Stimulated activated CD8-positive, alpha-beta memory T cell treated with anti-CD3 and anti-CD28 coated beads, Interleukin-15, amount 100 ng/mL, for 48 hours (primary cell): ENCODE data around the gene ARMH3.
"Not testable (repeated sequence)": the region's sequence is repeated elsewhere in the genome, so short reads cannot be mapped to it uniquely, and the experiment has no call there.

Experiments
- DNase-seq, 2 donors: peaks; one replicate each; pipeline ENCODE4 v3.0.0-alpha.2; 2020; ENCODE audit warnings: low read depth in 2 of 2

ARMH3 gene

GRCh38 chr10:102045292-102045691 is 10.7 kb downstream of the ARMH3 start:
- DNase-seq = no peak

DNA sequence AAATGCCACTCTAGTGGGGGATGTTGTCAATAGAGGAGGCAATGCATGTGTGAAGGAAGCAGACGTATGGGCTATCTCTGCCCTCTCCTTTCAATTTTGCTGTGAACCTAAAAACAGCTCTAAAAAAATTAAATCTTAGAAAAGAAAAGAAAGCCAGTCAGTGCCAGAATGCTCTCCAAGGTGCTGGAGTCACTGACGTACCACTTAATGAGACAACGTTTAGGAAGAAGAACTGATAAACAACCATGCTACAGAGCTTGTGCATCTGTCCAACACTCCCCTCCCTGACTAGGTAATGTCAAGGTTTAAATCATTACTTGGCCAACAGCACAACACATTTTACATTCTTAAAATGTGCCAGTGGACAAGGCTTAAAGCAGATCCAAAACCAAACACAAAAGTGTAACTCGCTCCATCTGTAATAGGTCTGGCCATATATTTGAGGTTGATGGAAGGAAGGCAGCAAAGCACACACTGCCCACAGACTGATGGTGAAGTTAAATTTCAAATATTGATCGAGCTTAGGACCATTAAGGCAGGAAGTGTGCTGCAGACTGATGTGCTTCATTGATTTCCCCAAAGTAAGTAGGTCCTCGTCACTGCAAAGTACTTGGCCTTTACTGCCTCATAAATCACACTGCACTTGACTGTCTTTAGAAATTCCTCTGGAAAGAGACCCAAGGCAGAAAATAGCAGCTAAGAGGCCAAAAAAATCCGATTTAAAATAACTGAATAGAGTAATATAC is 15.5 kb downstream of the ARMH3 start:
- no peak for DNase-seq

- DNase-seq = no peak
These were observed 17.6 kb downstream of the ARMH3 start for GRCh38 chr10:102038410-102038809.

DNA sequence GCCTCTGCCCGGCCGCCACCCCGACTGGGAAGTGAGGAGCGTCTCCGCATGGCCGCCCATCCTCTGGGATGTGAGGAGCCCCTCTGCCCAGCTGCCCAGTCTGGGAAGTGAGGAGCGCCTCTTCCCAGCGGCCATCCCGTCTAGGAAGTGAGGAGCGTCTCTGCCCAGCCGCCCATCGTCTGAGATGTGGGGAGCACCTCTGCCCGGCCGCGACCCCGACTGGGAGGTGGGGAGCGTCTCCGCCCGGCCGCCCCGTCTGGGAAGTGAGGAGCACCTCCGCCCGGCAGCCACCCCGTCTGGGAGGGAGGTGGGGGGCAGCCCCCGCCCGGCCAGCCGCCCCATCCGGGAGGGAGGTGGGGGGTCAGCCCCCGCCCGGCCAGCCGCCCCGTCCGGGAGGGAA is 20.2 kb downstream of the ARMH3 start:
- DNase-seq = not testable (repeated sequence)

DNA sequence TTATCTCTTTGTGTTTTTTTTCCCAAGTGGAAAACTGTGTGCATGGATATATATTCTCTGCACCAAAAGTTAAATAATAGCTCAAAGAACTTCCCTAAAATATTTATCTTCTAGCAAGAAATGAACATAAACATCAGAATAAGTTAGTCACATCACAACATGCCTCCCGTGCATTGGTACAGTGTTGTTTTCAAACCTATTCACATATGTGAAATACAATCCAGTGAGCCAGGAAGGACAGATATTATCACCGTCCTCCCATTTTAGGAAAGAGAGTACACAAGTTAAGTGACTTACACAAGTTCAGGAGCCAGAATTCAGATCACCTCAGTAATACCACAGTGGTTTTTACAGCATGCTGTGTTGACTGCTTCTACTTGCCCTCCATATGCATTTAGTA is 22.2 kb downstream of the ARMH3 start:
- DNase-seq = no peak

GRCh38 chr10:102027261-102027660 is 28.7 kb downstream of the ARMH3 start:
- DNase-seq = no peak

GRCh38 chr10:102024799-102025198 is 31.2 kb downstream of the ARMH3 start:
- no peak for DNase-seq

- no peak for DNase-seq
These were observed 35.0 kb downstream of the ARMH3 start for GRCh38 chr10:102020938-102021337.

DNA sequence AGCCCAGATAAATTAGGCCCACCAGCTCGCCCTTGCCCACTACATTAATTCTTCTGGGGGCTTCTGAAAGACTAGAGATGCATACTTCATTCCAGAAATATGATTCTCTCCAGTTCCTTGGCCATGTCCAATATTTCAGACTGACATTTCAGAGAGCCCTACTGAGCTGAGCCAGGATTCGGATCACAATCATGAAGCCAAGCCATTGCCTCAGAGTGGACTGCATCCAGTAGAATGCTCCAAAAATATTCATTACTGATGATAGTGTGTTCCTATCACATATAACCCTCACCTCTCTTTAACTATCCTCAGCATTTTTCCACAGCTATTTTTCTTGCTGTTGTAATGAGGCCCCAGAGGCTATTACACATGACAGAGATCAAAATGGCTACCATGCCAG is 38.7 kb downstream of the ARMH3 start:
- no peak for DNase-seq

DNA sequence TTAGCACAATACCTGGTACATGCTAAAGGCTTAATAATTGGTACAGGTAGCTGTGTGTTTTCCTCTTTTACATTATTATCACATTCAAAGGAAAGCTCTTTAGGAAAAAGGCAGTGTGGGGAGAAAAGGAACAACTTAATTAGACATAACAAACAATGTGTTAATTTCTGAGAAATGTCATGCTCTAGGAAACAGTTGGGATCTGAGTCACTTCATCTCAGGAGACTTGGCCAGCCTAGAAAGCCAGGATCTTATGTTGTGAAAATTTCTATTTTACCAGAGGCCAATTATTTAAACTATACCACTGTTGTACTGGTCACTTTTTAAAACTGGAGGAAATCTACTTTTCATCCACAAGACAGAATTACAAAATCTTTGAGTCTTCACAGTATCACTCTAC is 39.6 kb downstream of the ARMH3 start:
- DNase-seq = no peak

DNA sequence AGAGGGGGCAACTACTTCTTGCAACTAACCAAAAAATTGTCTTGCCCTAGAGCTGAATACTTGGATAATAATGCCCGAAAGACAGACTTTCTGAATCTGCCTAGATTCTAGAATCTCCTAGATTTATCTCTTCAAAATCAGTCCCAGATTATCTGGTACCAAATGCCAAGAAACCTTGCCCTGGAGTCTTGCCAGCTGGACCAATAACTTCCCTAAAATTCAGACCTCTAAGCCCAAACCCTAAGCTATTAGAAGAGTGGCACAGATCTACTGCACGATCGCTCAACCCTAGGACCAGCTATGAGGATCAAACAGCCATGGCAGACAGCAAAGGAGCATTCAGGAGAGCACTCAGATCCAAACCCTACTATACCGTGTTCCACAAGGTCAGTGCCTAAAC is 45.0 kb downstream of the ARMH3 start:
- DNase-seq = no peak

GRCh38 chr10:102009801-102010425 is 46.1 kb downstream of the ARMH3 start:
- peak in 1 of 2 donors; percentile 7 for DNase-seq

GRCh38 chr10:102007796-102008195 is 48.2 kb downstream of the ARMH3 start:
- DNase-seq = no peak

GRCh38 chr10:102007031-102007430 is 48.9 kb downstream of the ARMH3 start:
- not testable (repeated sequence) for DNase-seq

- no peak for DNase-seq
These were observed 51.6 kb downstream of the ARMH3 start for GRCh38 chr10:102004376-102004775.

DNA sequence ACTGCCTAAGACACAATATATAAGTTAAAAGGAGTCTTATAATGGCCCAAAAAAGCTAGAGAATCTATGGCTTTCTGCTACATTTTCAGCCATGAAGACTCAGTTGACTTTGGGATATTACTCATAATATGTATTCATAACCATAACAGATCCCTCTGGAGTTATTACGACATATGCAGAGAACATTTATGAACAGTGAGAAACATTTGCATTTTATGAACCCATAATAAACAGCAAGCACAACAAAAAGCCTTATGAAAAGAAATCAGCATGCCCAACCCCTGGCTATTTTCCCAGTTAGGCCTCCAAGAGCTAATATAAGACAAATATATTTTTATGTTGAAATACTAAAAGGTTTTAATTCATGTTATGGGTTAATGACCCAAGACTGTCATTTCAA is 52.4 kb downstream of the ARMH3 start:
- DNase-seq = no peak

- DNase-seq = no peak
These were observed 54.4 kb downstream of the ARMH3 start for GRCh38 chr10:102001435-102002068.

GRCh38 chr10:101997803-101998202 is 58.2 kb downstream of the ARMH3 start:
- no peak for DNase-seq

GRCh38 chr10:101995451-101996063 is 60.4 kb downstream of the ARMH3 start:
- DNase-seq = no peak

DNA sequence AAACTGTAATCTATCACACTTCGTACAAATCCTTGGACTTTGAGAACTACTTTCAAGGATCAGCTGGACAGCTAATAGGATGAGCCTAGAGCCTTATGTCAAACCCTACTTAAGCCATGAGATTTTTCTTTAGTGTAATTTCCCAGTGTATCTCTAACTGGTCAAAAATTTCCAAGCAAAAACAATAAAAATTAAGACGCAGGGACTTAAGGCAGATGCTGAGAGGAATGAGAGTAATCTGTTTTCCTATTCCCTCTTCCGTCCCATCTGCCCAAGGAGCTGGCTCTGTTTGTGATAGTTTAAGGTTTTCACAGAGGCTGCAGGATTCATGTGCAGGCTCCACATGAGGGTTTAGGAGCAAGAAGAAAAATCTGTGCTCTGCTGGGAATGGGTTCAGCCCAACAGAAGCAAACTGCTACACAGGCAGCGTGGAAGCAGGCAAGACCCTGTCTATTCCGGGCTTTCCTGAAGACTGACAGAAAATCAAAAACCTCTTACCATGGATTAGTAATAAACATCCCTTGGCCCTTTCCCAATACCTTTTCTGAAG is 62.2 kb downstream of the ARMH3 start:
- DNase-seq = no peak

- no peak for DNase-seq
These were observed 62.8 kb downstream of the ARMH3 start for GRCh38 chr10:101993221-101993620.

DNA sequence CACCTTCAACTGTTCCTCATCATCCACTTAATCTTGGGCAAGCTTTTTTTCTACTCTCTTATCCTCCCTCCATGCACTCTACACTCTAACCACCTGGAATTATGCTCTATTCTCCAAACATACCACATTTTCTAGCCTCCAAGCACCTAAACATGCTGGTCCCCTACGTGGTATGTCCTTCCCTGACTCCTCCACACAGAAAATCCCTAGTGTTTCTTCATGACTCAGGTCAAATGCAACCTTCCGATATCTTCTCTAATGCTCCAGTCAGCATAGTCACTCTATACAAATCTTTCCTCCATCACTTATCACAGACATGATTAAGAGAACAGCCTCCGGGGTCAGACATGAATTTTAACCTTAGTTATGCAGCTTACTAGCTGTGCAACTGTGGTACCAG is 68.8 kb downstream of the ARMH3 start:
- no peak for DNase-seq

- DNase-seq = no peak
These were observed 69.4 kb downstream of the ARMH3 start for GRCh38 chr10:101986624-101986971.
